ENCODE data around the gene CFAP74. TPM values are rescaled to one million over a fixed set of nuclear protein-coding genes. Genes with fewer than 3 reads are reported as not detected.

Gene CFAP74
- total RNA-seq, 1 donor from 2014 or later = not detected

DNA sequence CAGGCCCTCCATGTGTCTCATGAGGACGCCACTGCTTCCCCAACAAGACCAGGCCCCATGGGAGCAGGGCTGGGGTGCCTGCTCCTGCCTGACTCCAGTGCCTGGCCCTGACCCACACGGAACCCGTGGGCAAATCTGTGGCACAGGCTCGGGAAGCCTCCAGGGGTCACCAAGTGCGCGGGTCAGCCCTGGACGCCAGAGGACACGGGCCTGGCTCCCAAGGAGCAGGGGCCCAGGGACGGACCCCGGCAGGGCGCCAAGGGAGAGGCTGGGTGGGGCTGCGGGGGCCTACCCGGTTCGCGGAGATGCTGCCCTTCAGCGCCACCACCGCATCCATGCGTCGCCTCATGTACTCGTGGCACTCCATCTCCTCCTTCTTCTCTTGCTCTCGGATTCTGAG, 31.9 kb downstream of the CFAP74 start:
- intact Hi-C loops (cut with micrococcal nuclease) = no loop called here

DNA sequence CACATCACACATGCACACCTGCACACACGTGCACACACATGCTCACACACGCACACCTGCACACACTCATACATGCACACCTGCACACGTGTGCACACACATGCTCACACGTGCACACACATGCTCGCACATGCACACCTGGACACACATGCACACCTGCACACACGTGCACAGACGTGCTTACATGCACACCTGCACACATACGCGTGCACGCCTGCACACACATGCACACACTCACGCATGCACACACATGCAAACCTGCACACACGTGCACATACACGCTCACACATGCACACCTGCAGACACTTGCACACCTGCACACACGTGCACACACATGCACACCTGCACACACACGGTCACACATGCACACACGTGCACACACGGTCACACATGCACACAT, 32.6 kb downstream of the CFAP74 start:
- intact Hi-C loops (cut with micrococcal nuclease) = no loop called here

DNA sequence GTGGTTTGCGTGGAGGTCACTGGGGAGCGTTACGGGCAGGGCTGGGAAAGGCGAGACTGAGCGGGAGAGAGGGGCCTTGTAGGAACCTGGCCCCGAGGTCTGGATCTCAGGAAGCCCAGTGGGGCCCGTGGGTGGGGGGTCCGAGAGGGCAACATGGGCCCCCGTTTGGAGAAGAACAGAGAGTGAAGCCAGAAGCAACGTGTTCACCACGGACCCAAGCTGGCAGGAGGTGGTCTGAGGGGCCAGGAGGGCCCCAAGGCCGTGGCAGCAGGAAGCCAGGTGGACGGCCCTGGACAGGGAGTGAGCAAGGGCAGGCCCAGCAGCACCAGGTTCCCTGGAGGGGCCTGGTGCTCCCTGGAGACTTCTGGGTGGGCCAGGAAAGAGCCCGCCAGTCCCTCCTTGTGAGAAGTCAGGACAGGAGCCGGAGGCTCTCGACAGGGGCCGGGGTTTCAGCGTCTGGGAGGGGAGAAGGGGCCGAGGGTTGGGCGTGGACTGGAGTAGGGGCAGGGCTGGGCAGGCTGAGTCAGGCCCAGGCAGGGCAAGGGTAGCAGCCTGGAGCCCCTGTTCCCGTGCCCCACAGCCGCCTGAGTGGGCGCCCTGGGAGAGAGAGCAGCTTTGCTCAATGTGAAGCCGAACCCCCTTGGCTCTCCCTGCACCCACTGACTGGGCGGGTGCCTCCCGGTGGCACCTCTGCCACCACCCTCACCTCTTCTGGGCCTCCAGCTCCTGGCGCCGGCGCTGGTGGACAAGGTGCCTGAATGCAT, 33.5 kb downstream of the CFAP74 start:
- intact Hi-C loops (cut with micrococcal nuclease) = no loop called here

DNA sequence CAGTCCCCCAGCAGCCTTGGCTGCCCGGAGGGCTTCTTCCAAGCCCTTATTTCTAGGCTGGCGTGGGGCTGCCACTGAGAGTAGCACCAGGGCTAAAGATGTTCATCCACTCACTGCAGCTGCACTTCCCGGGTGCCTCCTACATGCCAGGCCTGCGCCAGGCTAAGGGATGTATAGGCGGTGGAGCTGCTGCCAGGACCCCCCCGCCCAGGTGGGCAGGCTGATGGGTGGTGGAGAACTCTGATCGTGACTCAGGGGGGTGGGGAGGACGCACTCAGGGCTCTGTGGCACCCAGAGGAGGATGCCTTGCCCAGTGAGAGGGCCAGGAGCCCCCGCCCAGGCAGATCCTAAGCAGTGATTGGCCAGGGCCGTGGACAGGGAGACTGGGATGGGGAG, 34.1 kb downstream of the CFAP74 start:
- intact Hi-C loops (cut with micrococcal nuclease) = no loop called here

DNA sequence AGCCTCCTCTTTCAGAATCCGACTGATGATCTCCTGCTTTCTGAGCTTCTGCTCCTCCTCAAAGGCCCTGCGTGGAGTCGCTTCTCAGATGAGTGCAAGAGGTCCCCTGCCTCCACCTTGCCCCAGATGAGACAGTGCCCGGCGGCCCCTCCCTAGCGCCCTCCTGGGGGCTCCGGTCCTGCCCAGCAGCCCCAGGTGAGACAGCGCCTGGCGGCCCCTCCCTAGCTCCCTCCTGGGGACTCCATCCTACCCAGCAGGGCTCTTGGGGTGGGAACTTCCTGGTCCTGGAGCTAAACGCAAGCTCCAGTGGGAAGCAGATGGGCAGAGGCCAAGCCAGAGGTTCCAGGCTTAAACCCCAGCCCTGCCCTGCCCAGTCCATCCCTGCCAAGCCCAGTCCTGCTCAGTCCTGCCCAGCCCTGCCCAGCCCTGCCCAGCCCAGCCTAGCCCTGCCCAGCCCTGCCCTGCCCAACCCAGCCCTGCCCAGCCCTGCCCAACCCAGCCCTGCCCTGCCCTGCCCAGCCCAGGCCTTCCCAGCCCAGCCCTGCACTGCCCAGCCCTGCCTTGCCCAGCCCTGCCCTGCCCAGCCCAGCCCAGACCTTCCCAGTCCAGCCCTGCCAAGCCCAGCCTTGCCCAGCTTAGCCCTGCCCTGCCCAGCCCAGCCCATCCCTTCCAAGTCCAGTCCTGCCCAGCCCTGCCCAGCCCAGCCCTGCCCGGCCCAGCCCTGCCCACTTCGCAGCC, 34.6 kb downstream of the CFAP74 start:
- intact Hi-C loops (cut with micrococcal nuclease) = no loop called here

DNA sequence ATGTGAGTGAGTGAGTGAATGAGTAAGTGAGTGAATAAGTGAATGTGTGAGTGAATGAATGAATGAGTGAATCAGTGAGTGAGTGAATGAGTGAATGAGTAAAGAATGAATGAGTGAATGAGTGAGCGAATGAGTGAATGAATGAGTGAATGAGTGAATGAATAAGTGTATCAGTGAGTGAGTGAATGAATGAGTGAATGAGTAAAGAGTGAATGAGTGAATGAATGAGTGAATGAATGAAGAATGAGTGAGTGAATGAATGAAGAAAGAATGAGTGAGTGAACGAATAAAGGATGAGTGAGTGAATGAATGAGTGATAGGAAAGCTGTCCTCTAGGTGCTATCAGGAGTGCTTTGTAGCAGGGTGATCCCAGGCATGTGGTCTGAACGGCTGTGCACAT, 35.7 kb downstream of the CFAP74 start:
- intact Hi-C loops (cut with micrococcal nuclease) = no loop called here

DNA sequence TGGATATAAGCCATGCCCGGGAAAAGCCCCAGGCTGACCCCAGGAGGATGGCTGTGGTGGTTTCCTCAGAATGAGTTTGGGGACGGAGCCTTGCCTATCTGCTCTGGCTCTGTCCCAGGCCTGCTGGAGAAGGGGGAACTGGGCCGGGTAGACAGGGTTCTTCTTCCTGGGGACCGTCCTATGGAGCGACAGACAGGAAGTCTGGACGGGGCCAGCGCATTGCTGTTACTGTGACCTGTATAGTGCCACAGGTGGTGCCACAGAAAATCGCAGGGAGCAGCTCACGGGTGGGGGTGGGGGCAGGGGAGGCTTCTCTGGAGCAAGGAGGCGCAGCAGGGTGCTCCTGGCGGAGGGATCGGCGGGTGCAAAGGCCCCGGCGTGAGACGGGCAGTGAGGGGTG, 36.4 kb downstream of the CFAP74 start:
- intact Hi-C loops (cut with micrococcal nuclease) = no loop called here

DNA sequence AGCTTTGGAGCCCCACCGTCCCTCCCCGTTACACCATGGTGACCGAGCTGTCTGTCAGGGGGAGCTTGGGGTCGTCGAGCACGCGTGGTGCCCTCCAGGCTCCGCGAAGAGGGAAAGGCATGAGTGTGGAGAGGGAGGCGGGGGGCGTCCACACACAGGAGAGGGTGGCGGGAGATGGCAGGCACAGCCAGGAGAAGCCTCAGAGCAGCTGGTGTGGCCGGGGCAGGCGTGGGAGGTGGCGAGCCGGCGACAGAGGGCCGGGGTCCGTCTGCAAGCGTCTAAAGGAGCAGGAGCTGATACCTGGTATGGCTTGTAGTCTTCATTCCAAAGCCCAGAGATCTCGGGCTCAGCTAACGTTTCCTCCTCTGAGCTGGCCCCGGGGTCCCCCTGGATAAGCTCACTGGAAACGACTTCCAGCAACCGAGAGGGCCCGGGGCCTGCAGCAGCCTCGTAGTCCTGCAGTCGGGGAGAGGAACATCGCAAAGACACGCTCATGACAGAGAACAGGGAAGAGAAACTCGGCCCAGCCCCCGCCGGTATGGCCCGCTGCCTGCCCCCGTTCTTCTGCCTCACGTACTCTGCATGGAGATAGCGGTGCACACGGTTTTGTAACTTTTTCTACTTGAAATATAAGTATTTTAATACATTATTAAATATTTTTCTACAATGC, 37.4 kb downstream of the CFAP74 start:
- intact Hi-C loops (cut with micrococcal nuclease) = no loop called here

DNA sequence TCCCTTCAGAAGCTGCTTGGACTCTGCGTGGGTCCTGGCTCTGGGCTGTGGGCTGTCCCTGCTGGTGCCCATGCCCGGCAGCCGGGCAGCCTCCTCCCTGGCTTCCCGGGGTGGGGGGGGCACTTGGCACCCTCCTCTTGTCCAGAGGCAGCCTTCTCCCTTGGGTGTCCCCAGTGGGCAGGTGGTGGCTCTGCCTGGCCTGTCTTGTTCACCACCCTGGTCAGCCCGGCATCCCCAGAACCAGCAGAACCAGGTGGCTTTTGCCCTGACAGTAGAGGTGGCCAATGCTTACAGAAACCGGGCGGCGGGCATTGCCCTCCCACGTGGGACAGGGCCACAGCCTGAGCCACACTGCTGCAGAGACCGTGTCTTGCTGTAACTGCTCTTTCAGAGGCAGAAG, 38.0 kb downstream of the CFAP74 start:
- intact Hi-C loops (cut with micrococcal nuclease) = no loop called here

DNA sequence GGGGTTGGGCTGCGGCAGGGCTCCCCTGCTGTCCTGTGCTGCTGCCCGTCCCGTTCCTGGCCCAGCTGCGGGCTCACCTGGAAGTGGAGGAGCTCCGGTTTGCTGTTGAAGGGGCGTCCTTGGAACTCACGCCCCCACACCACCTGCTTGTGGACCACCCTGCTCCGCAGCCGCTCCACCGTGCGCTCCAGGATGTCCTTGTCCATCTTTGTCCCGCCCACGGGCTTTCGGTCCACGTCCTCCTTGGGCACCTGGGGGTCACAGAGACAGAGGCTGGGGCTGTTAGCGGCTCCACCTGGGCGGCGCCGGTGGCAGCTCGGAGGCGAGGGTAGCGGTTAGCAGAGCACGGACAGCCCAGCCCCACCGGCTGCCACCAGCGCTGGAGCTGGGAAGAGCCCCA, 38.8 kb downstream of the CFAP74 start:
- intact Hi-C loops (cut with micrococcal nuclease) = no loop called here

DNA sequence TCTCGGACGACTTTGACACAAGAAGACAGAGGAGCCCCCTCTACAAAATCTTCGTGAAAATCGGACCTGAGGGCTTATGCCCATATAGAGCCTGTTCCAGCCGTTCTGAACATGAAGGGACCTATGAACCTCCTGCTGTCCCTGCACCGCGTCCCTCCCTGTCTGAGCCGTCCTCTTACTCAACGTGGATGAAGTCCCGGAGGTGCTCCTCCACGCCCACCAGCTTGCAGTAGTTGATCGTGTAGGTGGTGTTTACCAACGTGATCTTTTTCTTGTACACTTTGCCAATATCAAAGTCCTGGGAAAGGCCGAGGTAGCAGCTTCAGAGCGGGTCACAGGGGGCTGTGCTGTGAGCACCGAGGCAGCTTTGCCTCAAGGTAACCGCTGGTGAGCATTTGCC, 40.0 kb downstream of the CFAP74 start:
- intact Hi-C loops (cut with micrococcal nuclease) = no loop called here

DNA sequence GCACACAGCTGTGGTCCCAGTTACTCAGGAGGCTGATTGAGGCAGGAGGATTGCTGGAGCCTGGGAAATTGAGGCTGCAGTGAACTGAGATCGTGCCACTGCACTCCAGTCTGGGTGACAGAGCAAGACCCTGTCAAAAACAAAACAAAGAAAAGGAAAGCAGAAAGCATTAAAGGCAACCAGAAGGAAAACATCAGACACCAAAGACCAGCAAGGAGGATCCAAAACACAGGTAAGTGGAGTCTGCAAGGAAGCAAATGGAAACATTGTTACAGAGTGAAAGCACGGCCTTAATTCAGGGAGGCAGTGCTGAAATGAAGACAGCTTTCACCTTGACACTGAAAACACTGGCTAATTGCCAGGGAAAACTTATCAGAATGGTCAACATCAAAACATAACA, 40.8 kb downstream of the CFAP74 start:
- intact Hi-C loops (cut with micrococcal nuclease) = no loop called here

DNA sequence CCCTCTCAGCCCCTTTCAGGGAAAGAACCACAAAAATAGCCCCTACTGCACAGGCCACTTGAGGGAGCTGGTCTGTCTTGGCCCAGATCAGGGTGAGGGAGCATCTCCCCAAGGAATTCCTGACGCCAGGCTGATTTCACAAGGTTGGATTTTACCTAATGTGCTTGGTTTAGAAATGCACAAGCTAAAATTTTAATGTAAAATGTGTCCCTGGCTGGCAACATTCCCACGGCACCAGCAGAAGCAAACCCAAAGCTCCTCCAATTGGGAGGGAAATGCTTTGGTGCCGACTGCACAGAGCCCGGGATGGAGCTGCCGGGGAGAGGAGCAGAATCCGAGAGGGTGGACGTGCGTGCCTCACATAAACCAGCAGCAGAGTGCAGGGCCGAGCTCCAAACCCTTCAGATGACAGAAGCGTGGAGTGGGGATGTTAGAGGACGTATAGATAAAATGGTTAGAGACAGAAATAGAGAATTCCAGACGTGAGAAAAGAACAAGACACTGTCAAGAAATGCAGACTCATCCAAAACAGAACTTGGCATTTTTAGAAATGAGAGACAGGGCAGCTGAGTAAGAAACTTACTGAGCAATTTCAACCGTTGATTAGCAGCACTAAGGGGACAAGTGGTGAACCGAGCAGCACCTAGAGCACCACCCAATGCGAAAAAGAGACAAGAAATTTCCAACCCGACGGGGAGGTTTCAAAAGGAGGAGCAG, 42.9 kb downstream of the CFAP74 start:
- intact Hi-C loops (cut with micrococcal nuclease) = no loop called here

DNA sequence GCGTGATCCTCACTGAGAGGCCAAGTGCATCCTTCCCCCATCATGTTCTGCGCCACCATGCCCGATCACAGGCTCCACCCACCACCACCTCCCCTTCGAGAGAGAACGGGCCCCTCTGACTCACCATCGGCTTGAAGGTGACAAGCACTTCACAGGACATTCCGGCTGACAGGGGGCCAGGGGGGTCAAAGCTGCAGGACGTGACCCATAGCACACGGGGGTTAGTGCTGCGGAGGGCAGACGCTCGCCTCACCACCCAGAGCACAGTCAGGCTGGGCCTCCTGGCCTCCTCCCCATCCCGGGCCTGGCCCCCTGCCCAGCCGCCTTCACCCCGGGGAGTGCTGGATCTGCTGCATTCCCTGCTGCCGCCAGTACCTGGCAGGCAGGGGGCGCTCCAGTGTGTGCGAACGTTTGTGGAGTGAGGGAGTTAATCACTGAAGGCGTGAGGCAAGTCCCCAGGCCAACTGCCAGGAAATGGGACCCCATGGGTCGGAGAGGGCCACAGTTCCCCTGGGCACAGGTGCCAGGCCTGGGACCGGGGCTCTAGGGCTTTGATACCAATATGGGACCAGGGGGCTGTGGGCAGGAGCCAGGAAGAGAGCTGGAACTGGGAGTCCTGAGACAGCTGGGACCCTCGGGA, 43.6 kb downstream of the CFAP74 start:
- intact Hi-C loops (cut with micrococcal nuclease) = loop anchor here (2.0 kb wide), 1 partner anchor 85 kb away; no protein-coding TSS in a partner anchor

DNA sequence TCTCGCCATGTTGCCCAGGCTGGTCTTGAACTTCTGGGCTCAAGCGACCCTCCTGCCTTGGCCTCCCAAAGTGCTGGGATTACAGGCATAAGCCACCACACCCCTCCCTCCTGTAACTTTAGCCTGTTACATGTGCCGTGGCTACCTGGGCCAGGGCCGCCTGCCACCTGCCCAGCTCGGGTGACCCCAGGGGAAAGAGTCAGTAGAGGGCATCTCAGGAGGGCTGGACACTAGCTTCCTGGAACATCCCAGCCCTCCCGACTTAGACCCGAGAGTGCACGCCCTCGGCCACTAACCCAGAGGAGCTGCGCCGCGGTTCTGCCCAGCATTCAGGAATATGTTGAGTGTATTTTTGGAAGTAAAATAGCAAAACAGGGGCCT, 44.1 kb downstream of the CFAP74 start:
- intact Hi-C loops (cut with micrococcal nuclease) = loop anchor here (2.0 kb wide), 1 partner anchor 85 kb away; no protein-coding TSS in a partner anchor

DNA sequence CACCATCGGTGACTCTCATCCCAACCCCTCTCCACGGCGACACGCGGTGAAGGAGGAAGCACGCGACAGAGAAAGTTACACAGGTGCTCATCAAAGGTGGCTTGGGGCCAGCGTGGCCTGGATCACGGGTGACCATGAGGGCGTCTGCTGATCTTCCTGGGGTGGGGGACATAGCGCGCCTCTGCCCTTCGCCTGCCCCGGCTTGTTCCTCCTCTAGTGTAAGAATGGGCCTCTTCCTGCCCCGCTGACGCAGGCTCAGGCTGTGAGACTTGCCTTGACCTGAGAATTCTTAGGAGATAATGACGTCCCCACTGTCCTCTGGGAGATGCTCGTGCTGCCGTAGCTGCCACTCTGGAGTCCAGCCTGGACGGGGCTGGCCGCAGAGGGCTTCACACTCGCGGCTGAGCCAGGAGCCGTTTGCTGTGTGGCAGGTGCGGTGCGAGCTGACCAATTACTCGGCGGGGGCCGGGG, 45.5 kb downstream of the CFAP74 start:
- intact Hi-C loops (cut with micrococcal nuclease) = loop anchor here (2.0 kb wide), 1 partner anchor 87 kb away; no protein-coding TSS in a partner anchor

DNA sequence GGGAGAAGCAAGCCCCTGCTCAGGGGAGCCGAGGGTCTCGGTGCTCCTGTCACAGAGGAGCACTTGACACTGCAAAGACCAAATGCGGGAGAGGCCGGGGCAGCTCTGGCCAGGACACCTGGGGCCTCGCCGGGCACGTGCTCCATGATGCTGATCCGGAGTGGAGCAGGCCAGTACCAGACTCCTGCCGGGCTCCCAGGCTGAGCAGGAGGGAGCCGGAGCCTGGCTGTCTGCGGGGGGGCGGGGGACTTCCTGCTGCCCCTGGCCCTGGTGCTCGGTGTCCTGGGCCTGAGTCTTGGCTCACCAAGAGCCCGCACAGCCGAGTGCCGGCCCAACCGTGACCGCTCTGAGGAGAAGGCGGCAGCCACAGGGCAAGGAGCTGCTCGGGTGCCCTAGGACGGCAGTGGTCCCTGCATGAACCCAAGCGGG, 46.0 kb downstream of the CFAP74 start:
- intact Hi-C loops (cut with micrococcal nuclease) = no loop called here

DNA sequence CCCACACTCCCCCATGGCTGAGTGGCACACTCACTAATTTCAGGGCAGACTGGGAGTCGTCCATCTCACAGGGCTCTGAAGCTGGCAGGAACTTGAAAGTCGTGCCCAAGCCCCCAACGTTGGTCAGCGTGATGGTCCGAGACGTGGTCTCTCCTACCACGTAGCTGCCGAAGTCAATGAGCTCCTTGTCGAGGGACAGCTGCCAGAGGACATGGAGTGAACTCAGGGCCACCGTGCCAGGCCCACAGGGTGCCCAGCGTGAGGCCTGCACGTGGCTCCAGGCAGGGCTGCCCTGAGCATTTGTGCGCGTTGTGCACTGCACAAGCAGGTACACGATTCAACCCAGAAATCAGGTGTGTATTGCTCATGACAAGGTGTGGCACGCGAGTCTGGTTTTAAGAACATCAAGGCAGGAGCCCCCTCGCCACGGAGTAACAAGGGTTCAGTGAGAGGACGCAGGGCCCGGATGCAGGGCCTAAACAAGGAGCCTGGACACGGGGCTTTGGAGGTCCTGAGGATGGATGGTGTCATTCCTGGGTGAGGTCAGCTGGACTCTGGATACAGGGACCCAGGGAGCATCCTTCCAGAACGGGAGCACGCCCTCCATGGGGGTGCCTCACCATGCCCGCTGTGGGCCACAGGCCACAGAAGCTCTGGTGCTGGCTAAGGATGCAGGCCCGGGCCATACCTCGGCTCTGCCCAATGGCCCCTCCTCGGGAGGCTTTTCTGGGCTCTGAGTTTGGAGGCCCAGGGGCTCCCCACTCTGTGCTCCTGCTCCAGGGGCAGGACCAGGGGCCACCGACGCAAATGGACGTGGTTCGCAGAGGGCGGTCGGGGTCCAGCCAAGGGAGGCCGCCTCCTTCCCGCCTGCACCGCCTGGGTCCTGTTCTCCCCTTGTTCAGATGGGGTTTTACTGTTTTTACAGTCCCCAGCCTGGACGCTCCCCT, 46.7 kb downstream of the CFAP74 start:
- intact Hi-C loops (cut with micrococcal nuclease) = no loop called here

DNA sequence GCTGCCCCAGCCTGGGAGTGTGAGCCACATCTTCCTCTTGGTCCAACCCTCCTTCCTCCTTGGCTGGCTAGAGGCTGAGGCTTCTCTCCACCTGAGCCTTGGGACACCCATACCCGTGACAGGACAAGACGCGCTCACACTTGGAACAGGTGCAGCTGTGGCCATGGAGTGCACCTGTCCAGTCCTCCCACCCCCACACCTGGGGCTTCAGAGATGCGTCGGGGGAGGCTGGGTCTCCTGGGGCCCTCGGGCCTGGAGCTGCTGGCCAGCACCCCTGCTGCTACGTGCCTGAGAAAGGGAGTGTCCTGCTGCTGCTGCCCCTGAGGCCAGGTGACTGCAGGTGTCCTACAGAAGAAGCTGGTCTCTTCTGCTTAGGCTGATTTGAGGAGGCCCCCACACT, 47.5 kb downstream of the CFAP74 start:
- intact Hi-C loops (cut with micrococcal nuclease) = no loop called here

DNA sequence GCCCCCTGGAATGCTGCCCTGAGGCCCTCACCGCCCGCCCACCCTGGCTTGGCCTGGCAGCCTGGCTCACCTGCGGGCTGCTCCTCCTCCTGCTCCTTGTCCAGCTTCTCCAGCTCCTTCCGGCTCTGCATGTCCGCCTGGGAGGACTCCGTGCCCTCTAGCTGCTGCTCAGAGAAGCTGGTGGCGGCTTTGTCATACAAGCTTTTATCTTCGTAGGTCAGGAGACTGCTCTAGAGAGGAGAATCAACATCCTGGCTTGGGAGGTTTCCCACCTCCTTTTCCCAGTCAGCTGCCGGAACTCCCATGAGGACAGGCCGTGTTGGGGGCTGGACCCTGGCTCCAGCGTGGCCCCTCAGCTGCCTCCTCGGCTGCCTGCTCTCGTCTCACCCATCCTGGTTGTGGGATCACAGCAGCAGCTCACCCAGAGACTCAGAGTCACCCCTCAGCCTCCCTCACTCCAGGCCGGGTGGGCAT, 47.9 kb downstream of the CFAP74 start:
- intact Hi-C loops (cut with micrococcal nuclease) = no loop called here

Data from T-helper 1 cell treated with Interleukin-12 subunit alpha and Interleukin-12 subunit beta and Interleukin-4 antibody, amounts not matched to agents 30 ng/mL and 1 ng/mL, for 36 hours (primary cell).